DMS153 (cell line): ENCODE results near the gene RSPH3.
"Not testable (repeated sequence)": the region's sequence is repeated elsewhere in the genome, so short reads cannot be mapped to it uniquely, and the experiment has no call there.

ENCODE experiments used
- DNase-seq: peaks from one replicate; lab custom pipeline; 2025; lab: John Stamatoyannopoulos, UW

The RSPH3 gene

DNA sequence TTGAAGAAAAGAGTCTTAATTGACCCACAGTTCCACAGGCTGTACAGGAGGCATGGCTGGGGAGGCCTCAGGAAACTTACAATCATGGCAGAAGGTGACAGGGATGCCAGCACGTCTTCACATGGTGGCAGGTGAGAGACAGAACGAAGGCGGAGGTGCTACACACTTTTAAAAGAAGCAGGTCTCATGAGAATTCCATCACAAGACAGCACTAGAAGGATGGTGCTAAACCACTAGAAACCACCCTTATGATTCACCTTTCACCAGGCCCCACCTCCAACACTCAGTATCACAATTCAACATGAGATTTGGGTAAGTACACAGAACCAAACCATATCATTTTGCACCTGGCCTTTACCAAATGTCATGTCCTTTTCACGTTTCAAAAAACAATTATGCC lies 23.9 kb upstream of the RSPH3 start:
- DNase-seq: no peak

- DNase-seq: no peak
Measured at GRCh38 chr6:159020011-159020410, 20.0 kb upstream of the RSPH3 start.

GRCh38 chr6:159017757-159018559 lies 18.0 kb upstream of the RSPH3 start:
- no peak for DNase-seq

DNA sequence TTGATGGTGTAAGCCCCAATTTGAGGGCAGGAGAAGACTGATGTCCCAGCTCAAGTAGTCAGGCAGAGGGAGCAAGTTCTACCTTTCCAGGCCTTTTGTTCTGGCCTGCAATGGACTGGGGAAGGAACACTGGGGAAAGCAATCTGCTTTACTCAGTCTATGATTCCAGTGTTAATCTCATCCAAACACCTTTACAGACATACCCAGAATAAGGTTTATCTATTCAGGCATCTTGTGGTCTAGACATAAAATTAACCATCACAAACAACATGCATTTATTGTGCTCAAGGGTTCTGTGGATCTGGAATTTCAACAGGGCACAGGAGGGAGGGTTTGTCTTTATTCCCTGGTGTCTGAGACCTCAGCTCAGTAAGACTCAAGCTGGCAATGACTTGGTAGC lies 14.4 kb upstream of the RSPH3 start:
- DNase-seq: no peak

GRCh38 chr6:159013229-159013628 lies 13.2 kb upstream of the RSPH3 start:
- DNase-seq: no peak

GRCh38 chr6:159012201-159012600 lies 12.2 kb upstream of the RSPH3 start:
- no peak for DNase-seq

GRCh38 chr6:159010037-159010612 lies 10.1 kb upstream of the RSPH3 start:
- DNase-seq: not testable (repeated sequence)

DNA sequence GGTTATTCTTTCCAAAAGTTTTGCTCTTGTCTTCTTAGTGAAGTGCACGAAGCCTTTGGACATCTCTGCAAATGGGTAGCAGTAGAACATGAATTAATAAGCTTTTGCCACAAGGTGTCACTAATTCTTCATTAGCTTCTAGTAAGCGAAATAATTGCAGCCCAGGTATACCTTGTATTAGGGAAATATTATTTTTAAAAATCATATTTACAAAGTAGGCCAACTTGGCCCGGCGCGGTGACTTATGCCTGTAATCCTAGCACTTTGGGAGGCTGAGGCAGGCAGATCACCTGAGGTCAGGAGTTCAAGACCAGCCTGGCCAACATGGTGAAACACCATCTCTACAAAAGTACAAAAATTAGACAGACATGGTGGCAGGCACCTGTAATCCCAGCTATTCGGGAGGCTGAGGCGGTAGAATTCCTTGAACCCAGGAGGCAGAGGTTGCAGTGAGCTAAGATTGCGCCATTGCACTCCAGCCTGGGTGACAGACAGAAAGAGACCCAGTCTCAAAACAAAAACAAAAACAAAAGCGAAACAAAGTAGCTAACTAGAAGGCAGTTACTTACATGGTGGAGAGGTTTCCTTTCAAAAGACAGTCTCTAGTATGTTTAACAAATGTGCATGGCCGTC lies 8.8 kb upstream of the RSPH3 start:
- no peak for DNase-seq

DNA sequence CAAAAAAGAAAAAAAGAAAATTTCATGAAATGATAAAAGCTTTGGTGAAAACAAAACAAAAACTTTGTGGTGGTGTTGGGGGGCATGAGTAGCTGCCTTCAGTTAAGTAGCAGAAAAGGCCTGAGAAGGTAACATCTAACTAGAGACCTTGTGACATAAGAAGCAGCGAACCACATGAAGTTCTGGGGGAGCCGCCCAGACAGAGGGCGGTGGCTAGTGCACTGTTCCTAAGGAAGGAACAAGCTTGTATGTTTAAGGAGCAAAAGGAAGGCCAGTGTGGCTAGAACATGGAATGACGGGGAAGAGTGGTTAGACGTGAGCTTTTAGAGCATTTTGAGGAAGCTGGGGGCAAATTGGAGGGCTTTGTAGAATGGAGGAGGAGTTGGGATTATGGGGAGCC lies 7.5 kb upstream of the RSPH3 start:
- no peak for DNase-seq

DNA sequence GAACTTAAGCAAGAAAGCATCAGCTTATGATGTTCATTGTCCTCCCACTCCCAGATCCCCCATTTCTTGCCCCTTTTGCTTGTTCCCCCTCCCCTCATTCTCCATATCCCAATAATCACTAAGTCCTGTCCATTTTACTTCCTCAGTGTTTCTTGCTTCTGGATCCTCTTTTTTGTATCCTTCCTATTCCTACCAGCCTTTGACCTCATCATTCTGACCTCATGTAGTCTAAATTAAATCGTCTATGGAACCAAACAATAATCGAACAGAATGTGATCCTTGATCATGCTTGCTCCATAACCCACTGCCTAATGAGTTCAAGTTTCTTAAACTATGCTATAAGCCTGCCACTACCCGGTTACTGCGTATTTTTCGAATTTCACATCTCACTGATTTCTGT lies 5.4 kb upstream of the RSPH3 start:
- DNase-seq: no peak

- DNase-seq: no peak
Measured at GRCh38 chr6:159004592-159004991, 4.6 kb upstream of the RSPH3 start.

DNA sequence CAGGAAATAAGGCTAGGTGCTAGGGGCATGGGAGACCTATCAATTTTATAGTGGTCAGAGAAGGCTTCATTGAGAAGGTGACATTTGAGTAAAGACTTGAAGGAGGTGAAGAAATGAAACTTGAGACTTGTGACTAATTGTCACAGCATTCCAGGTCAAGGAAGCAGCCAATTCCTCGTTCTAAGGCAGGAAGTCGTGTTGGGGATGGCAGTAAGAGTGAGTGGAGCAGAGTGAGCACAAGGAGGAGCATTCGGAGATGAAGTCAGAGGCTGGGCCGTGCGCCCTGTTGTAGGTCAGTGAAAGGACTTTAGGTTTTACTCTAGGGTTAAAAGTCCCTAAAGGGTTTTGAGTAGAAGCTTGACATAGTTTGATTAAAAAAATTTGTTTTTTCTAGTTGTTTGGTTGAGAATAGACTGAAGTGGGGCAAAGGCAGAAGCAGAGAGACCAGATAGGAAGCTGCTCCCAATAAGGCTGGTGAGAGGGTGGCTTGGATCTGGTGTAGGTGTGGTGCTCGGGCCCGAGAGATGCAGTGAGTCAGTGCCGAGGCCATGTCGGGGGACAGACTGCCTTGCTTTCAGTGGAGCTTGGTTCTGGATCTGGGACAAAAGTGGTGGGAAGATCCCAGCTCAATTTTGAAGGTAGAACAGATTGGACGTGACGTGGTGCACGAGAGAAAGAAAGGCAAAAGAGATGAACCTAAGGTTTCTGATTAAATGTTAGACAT lies 2.6 kb upstream of the RSPH3 start:
- DNase-seq: no peak

GRCh38 chr6:158999154-158999665 lies 792 bp downstream of the RSPH3 start:
- DNase-seq: no peak

- no peak for DNase-seq
Measured at GRCh38 chr6:158996856-158997255, 3.1 kb downstream of the RSPH3 start.

DNA sequence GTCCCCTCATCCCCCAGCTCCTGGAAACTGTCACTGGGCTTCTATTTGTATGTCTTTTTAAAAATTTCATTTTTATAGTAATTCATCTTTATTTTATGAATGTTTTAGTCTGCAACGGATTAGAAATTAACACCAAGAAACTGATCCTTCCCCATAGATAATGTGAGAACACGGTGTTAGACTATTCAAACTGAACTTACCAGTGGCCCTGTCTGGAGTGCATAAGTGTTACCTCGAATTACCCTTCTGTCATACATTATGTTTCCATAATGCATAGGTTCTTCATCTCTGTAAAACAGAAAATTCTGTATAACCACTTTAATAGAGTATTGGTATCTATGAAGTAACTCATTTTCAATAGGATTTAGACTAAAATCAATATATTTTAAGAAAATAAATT lies 6.4 kb downstream of the RSPH3 start:
- no peak for DNase-seq

- DNase-seq: no peak
Measured at GRCh38 chr6:158991017-158991723, 8.8 kb downstream of the RSPH3 start.

GRCh38 chr6:158989711-158990110 lies 10.3 kb downstream of the RSPH3 start:
- DNase-seq: not testable (repeated sequence)

DNA sequence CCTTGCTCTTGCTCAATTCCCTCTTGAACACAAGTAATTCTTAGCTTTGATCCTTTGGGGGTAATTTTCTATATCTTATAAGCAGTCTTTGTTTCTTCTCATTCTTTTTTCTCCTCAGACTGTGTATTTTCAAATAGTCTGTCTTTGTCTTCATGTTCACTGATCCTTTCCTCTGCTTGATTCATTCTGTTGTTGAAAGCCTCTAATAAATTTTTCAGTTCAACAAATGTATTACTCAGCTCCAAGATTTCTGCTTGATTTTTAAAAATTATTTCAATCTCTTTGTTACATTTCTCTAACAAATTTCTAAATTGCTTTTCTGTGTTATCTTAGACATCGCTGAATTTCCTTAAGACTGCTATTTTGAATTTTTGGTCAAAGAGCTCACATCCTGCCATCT lies 11.5 kb downstream of the RSPH3 start:
- DNase-seq: no peak

DNA sequence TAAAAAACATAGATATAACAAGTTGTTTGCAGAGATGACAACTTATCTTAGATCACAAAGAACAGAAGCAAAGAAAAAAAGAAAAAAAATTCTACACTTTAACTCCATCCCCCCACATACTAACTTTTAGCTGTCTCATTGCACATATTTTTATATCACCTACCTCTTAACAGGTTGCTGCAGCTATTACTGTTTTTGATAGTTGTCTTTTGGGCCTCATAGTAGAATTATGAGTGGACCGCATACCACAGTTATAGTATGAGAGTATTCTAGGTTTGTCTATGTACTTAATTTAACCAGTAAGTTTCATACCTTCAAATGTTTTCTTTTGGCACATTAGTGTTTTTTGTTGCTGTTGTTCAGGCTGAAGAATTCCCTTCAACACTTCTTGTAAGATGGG lies 12.3 kb downstream of the RSPH3 start:
- no peak for DNase-seq

- DNase-seq: no peak
Measured at GRCh38 chr6:158978757-158979156, 21.2 kb downstream of the RSPH3 start.

GRCh38 chr6:158977382-158977781 lies 22.6 kb downstream of the RSPH3 start:
- DNase-seq: no peak
